ACHN (cell line): ENCODE results near the gene CCDC12.
A peak's percentile ranks its signal among the peaks of the same experiment; 100 is the strongest.

Experiments
- DNase-seq: peaks from one replicate; pipeline ENCODE4 v3.0.0-alpha.2; 2015
- in situ Hi-C: cut with HindIII; loops from 2 replicates; pipeline ENCODE4 v1.10.0; 2017; ENCODE audit warnings: low sequenced_read_pairs, low pct_ligation_motif_present, low pct_unique_long_range_greater_than_20kb

The CCDC12 gene

DNA sequence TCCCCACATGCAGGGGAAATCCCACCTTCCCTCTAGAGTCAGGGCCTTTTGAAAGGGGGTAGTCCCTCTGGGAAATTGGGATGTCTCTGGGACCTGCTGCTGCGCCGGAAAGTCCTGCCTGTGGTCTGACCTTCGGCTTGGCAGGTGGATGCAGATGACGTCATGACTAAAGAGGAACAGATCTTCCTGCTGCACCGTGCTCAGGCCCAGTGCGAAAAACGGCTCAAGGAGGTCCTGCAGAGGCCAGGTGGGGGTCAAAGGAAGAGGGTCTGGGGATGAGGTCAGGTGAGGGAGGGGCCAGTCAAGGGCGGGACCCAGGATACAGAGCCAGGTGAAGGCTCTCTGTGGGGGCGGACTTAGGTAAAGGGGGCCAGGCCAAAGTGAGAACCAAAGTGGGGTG is 82.8 kb downstream of the CCDC12 start:
- in situ Hi-C loops: no loop called here
- no peak for DNase-seq

DNA sequence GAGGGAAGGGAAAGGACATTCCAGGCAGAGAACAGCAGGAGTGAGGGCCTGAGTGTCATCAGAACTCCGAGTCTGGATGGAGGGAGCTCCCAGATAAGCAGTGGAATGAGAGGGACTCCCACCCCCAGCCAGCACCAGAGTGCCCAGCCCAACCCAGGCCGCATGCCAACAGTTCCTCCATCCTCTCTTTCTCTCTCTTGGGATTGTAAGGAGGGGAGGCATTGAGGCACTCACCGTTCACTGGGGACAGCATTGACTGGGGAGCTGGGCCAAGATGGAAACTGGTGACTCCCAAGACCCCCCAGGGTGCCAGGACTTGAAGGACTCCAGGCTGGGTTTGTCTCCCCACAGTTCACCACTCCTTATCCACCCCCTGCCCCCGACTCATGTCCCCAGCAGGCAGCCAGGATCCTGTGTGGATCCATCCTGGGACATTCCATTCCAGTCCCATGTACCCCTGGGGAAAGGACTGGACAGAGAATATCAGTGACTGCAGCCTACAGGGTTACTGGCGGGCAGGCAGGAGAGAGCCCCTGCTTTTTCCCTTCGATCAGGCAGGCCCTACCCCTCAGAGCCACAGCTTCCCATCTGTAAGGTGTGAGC is 83.3 kb downstream of the CCDC12 start:
- no peak for DNase-seq
- in situ Hi-C loops: no loop called here

DNA sequence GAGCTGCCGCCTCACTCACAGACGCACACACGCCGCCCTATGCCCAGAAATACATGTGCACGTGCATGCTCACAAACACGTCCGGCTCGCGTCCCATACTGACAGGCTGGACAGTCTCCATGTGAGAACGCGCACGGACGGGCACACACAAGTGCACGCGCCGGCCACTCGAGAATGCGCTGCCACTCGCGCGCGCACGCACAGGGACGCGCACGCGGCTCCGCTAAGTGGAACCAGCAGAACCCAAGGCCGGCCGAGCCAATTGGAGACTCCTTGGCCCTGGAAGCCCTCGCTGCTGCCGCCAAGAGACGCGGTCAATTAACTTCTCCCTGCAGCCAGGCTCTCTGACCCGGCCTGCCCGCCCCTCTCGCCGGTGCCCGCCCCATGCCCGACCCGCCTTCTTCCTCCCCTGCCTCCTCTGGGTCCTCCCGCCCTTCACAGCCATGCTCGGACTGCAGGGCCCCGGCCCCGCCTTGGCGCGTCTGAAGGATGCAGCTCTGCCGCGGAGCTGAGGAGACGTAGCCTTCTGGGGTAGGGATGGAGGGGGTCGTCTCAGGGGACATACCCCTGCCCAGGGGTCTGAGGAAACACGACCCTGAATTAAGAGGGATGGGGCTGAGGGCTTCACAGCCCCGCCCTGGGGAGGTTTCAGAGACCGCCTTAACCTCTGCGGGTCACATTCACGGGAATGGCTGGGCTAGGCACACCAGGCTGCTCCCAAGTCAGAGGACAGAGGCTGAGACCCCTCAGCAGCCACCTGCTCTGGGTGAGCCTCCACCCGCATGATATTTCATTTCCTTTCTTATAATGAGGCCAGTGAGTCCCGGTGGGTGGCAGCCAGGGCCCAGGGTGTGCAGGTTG is 84.0 kb downstream of the CCDC12 start:
- in situ Hi-C loops: no loop called here
- DNase-seq: peak; percentile 84

DNA sequence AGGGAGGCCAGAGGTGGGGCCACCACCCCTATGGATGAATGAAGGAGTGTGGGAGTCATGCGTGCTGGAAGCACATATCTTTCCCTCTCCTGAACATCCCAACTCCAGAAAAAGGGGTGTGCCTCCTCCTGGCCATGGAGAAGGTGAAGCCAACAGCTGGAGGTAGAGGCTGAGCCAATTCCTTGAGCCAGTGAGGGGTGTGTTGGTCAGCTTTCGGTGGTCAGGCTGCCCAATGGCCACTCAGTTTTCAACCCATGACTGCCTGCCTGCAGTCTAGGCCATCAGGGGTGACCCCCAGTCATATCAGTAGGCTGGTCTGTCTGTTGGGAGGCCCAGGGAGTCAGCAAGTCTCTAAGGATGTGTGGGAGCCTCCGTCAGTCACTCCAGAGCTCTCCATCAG is 85.4 kb downstream of the CCDC12 start:
- in situ Hi-C loops: no loop called here
- DNase-seq: no peak

DNA sequence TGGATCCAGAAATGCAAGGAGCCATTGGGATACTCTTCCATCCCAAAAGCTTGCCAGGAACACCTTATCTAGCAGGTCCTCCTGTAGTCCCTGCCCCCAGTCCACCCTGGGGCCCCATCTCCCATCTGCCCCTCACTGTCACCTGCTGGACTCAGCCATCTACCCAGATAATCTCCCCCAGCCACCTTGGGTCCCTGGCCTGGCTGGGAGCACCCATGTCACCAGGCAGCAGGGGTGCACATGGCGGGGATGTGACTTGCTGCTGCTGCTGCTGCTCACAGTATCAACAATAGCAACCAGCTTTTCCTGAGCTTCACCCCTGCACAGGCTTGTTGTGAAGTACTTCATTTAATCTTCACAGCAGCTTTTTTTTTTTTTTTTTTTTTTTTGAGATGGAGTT is 86.4 kb downstream of the CCDC12 start:
- in situ Hi-C loops: no loop called here
- no peak for DNase-seq

DNA sequence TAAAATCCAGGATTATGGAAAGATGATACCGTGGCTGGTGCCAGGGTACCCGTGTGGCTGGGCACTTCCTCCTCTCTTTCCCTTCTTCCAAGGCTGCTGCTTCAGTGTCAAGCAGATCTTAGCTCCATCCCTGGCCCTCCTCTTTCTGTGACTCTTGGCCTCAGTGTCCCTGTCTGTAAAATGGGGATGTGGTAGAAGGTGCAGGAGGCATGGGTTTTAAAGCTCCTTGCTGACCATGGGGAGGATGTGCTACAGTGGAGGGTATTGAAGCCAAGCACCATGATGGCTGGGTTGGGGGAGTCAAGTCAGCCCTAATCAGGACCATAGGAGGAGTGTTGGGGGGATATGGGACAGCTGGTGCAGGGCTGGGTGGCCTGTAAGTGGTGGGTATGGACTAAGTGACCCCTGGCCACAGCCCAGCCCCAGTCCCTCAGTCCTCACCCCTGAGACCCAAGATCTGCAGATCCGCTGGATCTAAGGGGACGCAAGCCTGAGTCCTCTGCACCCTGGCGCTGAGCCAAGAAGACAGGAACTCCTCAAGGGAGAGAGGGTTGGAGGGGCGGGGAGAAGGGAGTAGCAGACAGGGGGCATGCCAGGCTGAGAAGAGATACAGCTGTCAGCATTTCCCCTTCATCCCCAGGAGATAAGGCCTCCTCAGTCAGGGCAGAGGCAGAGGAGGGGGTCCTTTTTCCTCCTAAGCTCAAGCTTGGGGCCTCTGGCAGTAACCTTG is 87.0 kb downstream of the CCDC12 start:
- in situ Hi-C loops: no loop called here
- DNase-seq: no peak

DNA sequence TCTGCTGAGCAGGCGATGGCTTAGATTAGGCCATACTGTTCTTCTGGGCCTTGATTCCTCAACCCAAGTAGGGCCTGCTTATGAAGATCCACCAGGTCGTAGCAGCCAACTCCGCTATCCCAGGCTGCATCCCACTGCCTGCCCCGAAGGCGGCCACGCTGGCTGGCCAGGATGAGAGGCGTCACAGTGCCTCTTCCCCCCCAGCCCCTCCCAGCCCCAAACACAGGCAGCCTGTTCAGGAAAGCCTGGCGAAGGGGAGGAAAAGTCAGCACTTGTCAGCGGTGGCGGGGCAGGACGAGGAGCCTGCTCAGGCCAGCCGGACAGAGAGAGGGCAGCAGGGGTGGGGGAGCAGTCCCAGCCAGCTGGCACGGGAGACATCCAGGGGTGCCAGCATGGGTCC is 87.8 kb downstream of the CCDC12 start:
- in situ Hi-C loops: no loop called here
- DNase-seq: no peak

DNA sequence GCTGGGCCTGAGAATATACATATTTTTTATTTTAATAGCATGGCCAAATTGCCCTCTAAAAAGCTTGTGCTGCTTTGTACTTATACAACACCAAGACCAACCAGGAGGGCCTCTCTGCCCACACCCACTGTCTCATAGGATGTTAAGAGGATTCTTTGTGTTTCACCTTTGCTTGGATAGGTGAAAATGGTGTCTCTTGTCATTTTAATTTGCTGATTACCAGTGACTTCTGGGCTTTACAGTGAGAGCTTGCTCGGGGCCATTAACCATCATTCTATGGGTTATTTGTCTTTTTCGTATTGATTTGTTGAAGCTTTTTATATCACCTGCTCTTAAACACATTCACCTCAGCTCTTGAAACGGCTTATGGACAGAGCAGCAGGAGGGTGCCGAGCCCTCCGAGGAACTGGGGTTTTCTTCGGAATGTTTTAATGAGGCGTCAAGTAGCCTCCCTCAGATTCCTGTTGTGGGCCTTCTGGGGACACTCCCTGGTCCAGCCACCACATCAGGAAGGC is 88.5 kb downstream of the CCDC12 start:
- in situ Hi-C loops: no loop called here
- DNase-seq: no peak

DNA sequence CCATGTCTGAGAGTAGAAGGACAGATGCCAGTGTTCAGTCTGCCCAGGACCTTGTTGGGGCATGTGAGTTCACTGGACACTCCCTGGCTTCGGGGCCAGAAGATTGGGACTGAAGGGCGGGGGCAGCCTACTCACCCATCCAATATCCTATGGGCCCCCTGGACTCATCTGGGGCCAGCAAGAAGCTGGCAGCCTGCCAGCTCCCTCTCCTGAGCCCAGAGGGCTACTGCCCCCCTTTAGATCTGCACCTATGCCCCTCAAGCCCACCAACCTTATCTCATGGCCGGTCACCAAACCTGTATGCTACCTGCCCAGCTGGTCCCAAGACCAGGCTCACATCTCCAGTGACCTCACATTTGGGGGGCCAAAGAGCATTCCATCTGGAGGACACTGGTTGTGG is 90.9 kb downstream of the CCDC12 start:
- DNase-seq: no peak
- in situ Hi-C loops: no loop called here

DNA sequence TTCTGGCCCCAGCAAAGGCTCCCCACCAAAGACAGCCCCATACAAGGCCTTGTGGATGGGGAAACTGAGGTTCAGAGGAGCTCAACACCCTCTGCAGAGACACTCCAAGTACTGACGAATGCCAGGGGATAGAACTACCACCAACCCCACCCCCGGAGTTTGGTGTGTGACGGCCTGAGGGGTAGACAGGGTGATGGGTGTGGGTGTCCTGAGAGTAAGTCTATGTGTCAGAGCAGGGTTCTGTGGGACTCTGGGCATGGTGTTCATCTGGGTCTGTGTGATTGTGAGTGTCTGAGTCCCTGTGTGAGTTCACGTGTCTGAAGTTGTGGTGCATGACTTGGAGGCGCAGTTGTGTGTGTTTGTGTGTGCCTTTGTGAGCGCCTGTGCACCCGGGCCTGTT is 91.6 kb downstream of the CCDC12 start:
- DNase-seq: no peak
- in situ Hi-C loops: no loop called here

DNA sequence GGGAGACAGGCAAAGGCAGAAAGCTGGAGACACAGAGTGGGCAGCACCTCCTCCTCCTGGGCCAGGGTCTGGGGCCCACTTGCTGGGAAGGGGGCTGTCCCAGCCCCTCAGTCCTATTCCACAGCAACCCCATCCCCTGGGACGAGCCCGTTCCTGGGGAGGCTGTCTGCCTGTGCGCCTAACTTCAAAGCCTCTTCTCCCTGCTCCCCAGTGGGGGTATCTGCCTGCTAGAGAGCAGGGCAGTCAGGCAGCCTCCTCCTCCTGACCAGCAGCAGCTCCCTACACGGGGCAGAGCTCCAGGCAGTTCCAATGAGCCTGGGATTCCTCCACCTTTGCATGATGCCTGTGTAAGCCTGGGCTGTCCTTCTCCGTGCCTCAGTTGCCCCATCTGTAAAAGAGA is 92.1 kb downstream of the CCDC12 start:
- in situ Hi-C loops: no loop called here
- DNase-seq: no peak

DNA sequence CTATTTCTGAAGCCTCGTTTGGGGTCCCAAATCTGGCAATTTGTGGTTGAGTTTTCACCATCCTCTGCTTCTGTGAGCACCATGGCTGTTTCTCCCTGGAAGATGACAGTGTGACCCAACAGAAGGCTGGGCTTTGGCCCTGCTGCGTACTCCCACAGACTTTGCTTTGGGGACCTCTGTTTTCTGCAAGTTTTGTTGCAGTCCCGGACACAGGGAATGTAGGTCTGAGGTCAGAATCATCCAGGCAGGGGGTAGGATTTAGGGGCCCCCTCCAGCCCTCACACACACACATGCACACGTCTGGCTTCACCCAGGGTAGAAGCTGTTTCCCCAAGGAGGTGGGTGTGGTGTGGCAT is 92.7 kb downstream of the CCDC12 start:
- no peak for DNase-seq
- in situ Hi-C loops: no loop called here

DNA sequence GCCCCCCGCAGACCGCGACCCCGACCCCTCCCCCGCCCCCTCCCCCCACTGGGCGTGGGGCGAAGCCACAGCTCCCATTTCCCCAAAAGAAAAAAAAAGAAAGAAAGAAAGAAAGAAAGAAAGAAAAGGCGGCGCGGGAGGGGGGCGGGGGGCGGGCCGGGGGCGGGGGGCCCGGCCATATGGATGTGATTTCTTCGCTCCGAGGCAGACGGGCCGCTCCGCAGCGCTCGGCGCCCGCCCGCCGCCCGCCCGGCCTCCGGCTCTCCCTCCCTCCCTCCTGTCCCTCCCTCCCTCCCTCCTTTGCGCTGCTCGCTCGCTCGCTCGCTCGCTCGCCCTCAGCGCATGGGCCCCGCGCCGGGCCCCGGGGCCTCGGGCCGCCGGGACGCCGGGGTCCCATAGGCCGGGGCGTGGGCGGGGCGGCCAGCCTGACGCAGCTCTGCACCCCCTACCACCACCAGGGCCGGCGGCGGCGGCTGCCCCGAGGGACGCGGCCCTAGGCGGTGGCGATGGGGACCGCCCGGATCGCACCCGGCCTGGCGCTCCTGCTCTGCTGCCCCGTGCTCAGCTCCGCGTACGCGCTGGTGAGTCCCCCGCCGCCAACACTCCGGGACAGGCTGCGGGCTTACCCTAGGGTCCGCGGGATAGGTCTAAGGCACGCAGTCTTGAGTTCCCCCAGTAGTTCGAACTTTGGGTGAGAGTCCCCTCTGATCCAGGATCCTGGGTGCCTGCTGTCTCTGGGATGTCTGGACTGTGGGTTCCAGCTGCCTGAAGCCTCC is 93.3 kb downstream of the CCDC12 start:
- in situ Hi-C loops: no loop called here
- no peak for DNase-seq

DNA sequence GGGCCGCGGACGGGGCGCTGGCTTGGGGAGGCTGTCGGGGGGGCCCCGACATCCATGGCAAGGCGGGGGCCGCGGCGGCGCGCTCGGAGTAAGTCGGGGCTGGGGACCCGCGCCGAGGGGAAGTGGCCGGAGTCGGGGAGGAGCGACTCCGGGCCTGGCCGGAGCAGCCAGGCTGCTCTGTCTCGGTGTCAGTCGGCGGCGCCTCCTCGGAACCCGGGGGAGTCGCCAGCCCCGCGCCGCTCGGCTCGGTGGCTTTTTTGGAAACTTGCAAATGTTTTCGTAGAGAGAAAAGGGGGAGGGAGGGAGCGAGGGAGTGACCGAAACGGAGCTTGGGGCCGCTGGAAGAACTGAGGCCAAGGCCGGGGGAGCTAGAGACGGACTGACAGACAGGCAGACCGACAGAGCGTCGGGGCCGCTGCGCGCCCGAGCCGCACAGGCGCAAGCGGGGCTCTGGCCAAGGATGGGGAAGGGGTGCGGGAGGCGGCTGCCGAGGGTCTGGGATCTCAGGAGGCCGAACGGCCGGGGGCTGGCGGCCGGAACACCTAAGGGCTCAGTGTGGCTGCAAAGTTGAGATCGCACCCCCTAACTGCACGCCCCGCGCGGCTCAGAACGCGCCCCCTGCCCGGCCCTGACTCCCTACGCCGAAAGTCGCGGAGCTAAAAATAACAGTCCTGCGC is 94.0 kb downstream of the CCDC12 start:
- in situ Hi-C loops: no loop called here
- peak; percentile 11 for DNase-seq

DNA sequence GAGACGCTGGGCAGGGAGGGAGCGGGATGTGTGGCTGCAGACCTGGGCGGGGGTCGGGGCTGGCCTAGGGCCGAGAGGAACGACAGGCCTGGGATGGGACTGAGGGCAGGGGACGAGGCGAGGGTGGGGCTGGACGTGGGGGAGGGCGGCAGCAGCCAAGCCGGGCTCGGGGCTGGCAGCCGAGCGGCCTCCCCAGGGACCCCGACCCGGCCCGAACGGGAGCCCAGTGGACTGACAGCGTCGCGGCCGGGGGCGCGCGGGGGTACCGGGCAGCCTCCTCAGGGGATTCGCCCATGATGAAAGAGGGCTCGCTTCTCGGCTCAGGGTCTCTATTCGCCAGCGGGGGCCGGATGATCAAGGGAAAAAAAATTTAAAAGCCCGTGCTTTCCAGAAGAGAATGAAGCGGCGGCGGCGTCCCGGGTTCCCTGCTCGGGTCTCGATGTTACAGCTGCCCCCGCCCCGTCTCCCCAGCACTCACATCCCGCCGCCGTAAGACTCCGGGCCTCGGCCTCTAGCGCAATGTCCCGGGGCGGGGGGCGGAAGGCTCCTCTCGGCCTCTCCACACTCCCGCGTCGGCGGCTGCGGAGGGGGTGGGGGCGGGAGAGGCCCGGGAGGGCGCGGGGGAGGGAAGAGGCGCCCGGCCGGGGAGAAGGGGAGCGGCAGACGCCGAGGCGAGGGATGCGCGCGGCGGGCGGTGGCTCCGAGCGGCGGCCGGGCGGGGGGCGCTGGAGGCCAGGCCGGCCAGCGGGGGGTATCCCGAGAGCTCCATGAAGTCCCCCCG is 94.8 kb downstream of the CCDC12 start:
- DNase-seq: no peak
- in situ Hi-C loops: no loop called here

DNA sequence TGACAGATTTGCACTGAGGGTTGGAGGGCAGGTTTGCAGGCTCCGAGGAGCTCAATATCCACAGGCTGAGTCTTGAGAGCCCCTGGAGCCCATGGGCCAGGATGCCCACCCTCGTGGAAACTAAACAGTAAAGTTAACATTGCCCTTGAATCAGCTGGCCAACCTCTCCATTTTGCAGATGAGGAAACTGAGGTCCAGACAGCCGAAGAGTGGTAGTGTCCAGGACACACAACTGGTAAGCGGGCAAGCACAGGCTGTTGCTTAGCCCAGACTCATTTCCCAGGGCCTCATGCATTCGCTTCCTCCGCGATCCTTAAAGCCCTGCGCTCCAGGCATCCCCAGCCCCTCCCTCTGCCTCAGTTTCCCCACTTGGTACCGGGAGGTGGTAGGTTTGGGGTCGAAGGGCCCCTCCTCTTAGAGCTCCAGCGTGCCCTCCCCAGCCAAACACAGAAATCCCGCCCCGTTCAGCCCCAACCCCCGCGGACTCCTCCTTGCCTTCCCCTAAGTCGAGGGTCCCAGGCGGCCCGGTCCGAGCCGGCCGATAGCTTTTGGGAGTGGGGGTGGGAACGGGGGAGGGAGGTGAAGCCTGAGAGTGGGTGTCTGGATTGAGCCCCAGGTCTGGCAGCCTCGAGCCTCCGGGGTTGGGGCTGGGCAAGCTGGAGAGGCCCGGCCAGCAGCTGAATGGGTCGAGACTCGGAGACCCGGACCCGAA is 95.5 kb downstream of the CCDC12 start:
- in situ Hi-C loops: no loop called here
- DNase-seq: no peak

DNA sequence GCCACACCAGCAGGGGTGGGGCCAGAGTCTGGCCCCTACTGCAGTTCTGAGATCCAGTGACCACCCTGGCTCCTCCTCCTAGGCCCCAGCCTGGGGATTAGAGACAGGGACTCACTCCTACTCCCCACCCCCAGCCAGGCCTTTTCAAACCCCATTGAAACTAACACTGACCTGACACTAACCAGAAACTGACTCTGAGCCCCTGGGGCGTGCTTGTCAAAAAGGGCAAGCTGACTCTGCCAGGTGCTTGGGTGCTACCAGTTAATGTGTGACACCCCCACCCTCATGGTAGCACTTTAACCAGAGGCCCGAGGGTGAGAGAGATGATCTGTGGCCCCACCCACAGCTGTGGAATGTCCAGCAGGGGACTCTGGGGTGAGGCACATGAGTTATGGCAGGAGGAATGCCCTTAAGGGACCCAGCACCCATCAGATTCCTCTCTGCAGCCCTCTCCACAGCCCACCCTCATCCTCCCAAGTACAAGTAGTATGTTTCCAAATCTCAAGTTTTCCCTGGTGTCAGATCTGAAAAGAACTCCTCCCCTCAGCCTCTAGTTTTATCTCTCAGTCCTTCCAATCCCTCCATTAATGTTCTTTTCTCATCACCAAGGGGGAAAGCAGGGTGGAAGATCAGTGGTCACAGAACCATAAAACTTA is 97.6 kb downstream of the CCDC12 start:
- in situ Hi-C loops: no loop called here
- peak; percentile 67 for DNase-seq
